Spinal cord (tissue), 10 donors: ENCODE measurements around the gene IRAK2. TPM values are rescaled to one million over a fixed set of nuclear protein-coding genes. Genes with fewer than 3 reads are reported as not detected.
A peak's percentile ranks its signal among the peaks of the same experiment; 100 is the strongest.

Experiments
- DNase-seq, 6 donors: peaks; one replicate each; pipeline versions ENCODE4 v3.0.0 to v3.0.0-alpha.2; 2013 to 2015; ENCODE audit warnings: low spot score in 6 of 6, low read depth in 4 of 6
- H3K27ac ChIP-seq: one replicate; pipeline ENCODE4 v1.5.1; 2013; ENCODE audit warnings: low read depth, low read length, control low read depth
- H3K27me3 ChIP-seq: one replicate; pipeline ENCODE4 v1.6.1; 2013; ENCODE audit warnings: low read length; ENCODE audit not compliant: control insufficient read depth, insufficient read depth
- H3K36me3 ChIP-seq: one replicate; pipeline ENCODE4 v1.6.1; 2013; ENCODE audit warnings: low read length; ENCODE audit not compliant: control insufficient read depth, insufficient read depth
- H3K4me1 ChIP-seq: one replicate; pipeline ENCODE4 v1.6.1; 2013; ENCODE audit warnings: low read length; ENCODE audit not compliant: control insufficient read depth, insufficient read depth
- H3K4me3 ChIP-seq: one replicate; pipeline ENCODE4 v1.5.1; 2013; ENCODE audit warnings: low read depth, low read length, control low read depth
- H3K9me3 ChIP-seq: one replicate; pipeline ENCODE4 v1.6.1; 2013; ENCODE audit warnings: low read length; ENCODE audit not compliant: control insufficient read depth, insufficient read depth
- WGBS: methylation state at CpG from one replicate; pipeline ENCODE4 v1.1.5; 2013; ENCODE audit warnings: missing lambda C conversion rate; ENCODE audit not compliant: insufficient coverage; 5-methylcytosine and 5-hydroxymethylcytosine counted together
- polyA plus RNA-seq, 2 donors: library from polyadenylated mRNA; unstranded; fragments of 120-200 nt; gene quantifications; one replicate each; pipeline ENCODE4 v1.2.1, GENCODE V29; 2013; ENCODE audit not compliant: insufficient read length in 2 of 2
- total RNA-seq, 2 donors: library from RNA; depleted of rRNA in 1 of 2; stranded (reverse); fragments of 120-200 nt in 1 of 2; fragments of >200 nt in 1 of 2; gene quantifications; one replicate each; pipeline versions ENCODE4 v1.2.3 to v1.2.4, GENCODE V29; 2013 to 2014
- donor health status: healthy.

IRAK2 gene
- total and polyA plus RNA-seq, 4 donors, result 2.6 to 6.1 (median 5.0) TPM

DNA sequence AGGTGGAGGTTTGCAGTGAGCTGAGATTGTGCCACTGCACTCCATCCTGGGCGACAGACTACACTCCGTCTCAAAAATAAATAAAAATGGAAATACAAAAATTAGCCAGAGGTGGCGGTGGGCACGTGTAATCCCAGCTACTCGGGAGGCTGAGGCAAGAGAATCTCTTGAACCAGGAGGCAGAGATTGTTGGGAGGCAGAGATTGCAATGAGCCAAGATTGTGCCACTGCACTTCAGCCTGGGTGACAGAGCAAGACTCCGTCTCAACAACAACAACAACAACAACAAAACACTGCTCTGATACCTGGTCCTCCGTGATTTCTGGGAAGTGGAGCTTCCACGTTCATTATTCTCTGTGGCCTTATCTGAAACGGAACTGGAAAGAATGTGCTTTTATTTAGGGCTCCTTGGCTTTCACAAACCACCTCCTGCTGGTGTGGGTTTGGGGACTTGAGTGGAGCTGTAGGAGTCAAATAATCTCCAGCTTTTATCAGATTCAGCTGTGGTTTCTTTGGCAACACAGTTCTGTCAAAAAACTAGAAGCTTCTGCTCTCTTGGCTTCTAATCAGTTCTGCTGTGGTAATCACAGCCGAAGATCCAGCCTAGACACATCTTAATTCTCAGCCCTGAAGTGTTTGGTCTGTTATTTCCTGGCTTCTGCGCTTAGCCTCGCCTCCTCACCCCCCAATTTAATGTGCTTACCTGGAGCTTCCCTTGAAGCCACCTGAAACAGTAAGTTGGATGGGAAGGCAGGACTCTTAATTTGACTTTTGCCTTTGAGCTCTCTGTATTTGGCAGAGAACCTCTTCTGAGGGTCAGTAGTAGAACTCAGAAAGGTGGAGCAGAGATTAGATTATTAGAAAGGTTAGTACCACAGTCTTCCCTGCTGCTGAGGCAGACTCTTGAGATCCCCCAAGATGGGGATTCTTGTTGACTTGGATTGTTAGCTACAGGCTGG lies 21.4 kb downstream of the IRAK2 start:
- H3K4me1 ChIP-seq, result peaks cover 10% of the 10 kb centered on the region
- 92% methylated on average over 2 of the region's 12 CpGs for WGBS
- no peak overlapping the region for H3K4me3 ChIP-seq
- peaks cover 6% of the 10 kb centered on the region for H3K36me3 ChIP-seq
- no peak overlapping the region for H3K27ac ChIP-seq
- no peaks in the 10 kb centered on the region for H3K9me3 ChIP-seq
- H3K27me3 ChIP-seq, result no peaks in the 10 kb centered on the region
- peak in 1 of 6 donors; percentile 31 for DNase-seq

GRCh38 chr3:10187290-10187876 lies 22.7 kb downstream of the IRAK2 start:
- H3K27me3 ChIP-seq, result no peaks in the 10 kb centered on the region
- WGBS, result 52% methylated on average over 3 of the region's 4 CpGs
- H3K4me1 ChIP-seq, result peaks cover 14% of the 10 kb centered on the region
- H3K4me3 ChIP-seq, result no peak overlapping the region
- H3K9me3 ChIP-seq, result no peaks in the 10 kb centered on the region
- H3K27ac ChIP-seq, result no peak overlapping the region
- no peak for DNase-seq
- peaks cover 6% of the 10 kb centered on the region for H3K36me3 ChIP-seq

DNA sequence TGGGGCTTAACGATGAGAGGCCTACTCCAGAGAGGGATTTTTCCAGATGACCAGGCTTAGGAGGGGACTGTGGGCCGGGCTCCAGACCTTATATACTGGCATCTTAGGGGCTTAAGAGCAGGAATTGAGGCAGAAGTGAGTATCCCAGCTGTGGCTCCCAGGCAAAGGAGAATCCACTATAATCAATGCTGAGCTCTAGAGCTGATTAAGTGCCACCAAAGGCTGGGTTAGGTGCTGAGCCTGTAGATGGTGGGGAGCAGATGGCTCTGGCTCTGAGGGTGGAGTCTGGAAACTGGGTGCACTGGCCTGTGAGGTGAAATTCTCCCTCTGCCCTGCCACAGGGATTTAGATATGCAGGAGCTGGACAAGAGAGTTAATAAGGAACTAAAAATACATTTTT lies 23.2 kb downstream of the IRAK2 start:
- Histone ChIP-seq H3K4me3 (no peak overlapping the region), H3K36me3 (peaks cover 6% of the 10 kb centered on the region), H3K4me1 (peaks cover 14% of the 10 kb centered on the region), H3K27me3 (no peaks in the 10 kb centered on the region), H3K27ac (no peak overlapping the region), H3K9me3 (no peaks in the 10 kb centered on the region)
- no peak for DNase-seq
- 100% methylated on average over 1 of the region's 2 CpGs for WGBS

GRCh38 chr3:10188804-10189556 lies 24.3 kb downstream of the IRAK2 start:
- H3K27ac ChIP-seq, result no peak overlapping the region
- no peaks in the 10 kb centered on the region for H3K9me3 ChIP-seq
- H3K4me3 ChIP-seq, result no peak overlapping the region
- H3K4me1 ChIP-seq, result peaks cover 14% of the 10 kb centered on the region
- no peak for DNase-seq
- no peaks in the 10 kb centered on the region for H3K27me3 ChIP-seq
- peaks cover 3% of the 10 kb centered on the region for H3K36me3 ChIP-seq
- 86% methylated on average over 10 of the region's 11 CpGs for WGBS

DNA sequence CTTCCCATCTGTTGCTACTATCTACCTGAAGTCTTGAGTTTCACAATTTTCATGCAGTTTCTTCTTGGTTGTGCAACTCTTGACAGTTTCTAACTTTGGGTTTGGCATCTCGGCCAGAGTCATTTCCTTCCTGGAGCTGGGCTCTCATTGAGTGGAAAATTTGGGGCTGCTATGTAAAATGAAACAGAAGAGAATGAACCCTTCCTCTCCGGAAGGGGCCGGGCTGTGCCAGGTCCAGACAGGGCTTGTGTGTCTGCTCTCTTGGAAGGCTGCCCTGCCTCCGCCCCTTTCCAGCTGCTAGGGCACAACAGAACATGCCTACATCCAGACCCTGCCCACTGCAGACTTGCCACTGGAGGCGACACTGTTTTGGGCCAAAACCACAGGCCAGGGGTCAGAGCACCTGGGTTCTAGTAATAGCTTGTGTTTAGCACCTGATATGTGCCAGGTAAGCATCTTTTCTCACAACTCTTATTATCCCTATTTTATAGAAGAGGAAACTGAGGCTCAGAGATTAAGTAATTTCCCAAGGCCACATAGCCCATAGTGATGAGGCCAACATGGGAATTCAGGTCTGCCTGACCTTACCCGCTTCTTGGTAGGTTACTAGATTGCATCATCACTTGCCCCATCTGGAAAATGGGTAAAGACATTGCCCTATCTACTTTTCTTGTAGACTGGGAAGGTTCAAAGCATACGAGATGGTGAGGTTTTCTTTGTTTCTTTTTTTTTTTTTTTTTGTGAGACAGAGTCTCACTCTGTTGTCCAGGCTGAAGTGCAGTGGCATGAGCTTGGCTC lies 25.0 kb downstream of the IRAK2 start:
- Histone ChIP-seq H3K36me3 (peaks cover 3% of the 10 kb centered on the region), H3K27me3 (no peaks in the 10 kb centered on the region), H3K27ac (no peak overlapping the region), H3K4me3 (no peak overlapping the region), H3K4me1 (peaks cover 17% of the 10 kb centered on the region), H3K9me3 (no peaks in the 10 kb centered on the region)
- 61% methylated on average over 5 of the region's 7 CpGs for WGBS
- DNase-seq, result peak in 2 of 6 donors; percentile 7 to 59

GRCh38 chr3:10192953-10193691 lies 28.4 kb downstream of the IRAK2 start:
- Histone ChIP-seq H3K27ac (no peak overlapping the region), H3K4me3 (no peak overlapping the region), H3K27me3 (no peaks in the 10 kb centered on the region), H3K36me3 (peaks cover 3% of the 10 kb centered on the region), H3K4me1 (peaks cover 20% of the 10 kb centered on the region), H3K9me3 (no peaks in the 10 kb centered on the region)
- DNase-seq, result peak in 1 of 6 donors; percentile 5
- 55% methylated on average over 10 of the region's 12 CpGs for WGBS

- Histone ChIP-seq H3K27me3 (no peaks in the 10 kb centered on the region), H3K36me3 (peaks cover 3% of the 10 kb centered on the region), H3K4me3 (no peak overlapping the region), H3K27ac (peak overlapping the region; percentile 3), H3K4me1 (peaks cover 20% of the 10 kb centered on the region), H3K9me3 (no peaks in the 10 kb centered on the region)
- WGBS, result 74% methylated on average over 12 of the region's 14 CpGs
- DNase-seq, result no peak
Observed at GRCh38 chr3:10193692-10194327, 29.1 kb downstream of the IRAK2 start.

GRCh38 chr3:10194328-10195071 lies 29.8 kb downstream of the IRAK2 start:
- Histone ChIP-seq H3K27ac (peak overlapping the region; percentile 3), H3K4me1 (peaks cover 15% of the 10 kb centered on the region)
- 69% methylated on average over 3 of the region's 11 CpGs for WGBS

More at GRCh38 chr3:10194328-10195071, 29.8 kb downstream of the IRAK2 start:
- DNase-seq, result peak in 1 of 6 donors; percentile 55
- no peak overlapping the region for H3K4me3 ChIP-seq
- no peaks in the 10 kb centered on the region for H3K9me3 ChIP-seq
- no peaks in the 10 kb centered on the region for H3K36me3 ChIP-seq
- no peaks in the 10 kb centered on the region for H3K27me3 ChIP-seq
